ENCODE results near the gene EIF5.

DNA sequence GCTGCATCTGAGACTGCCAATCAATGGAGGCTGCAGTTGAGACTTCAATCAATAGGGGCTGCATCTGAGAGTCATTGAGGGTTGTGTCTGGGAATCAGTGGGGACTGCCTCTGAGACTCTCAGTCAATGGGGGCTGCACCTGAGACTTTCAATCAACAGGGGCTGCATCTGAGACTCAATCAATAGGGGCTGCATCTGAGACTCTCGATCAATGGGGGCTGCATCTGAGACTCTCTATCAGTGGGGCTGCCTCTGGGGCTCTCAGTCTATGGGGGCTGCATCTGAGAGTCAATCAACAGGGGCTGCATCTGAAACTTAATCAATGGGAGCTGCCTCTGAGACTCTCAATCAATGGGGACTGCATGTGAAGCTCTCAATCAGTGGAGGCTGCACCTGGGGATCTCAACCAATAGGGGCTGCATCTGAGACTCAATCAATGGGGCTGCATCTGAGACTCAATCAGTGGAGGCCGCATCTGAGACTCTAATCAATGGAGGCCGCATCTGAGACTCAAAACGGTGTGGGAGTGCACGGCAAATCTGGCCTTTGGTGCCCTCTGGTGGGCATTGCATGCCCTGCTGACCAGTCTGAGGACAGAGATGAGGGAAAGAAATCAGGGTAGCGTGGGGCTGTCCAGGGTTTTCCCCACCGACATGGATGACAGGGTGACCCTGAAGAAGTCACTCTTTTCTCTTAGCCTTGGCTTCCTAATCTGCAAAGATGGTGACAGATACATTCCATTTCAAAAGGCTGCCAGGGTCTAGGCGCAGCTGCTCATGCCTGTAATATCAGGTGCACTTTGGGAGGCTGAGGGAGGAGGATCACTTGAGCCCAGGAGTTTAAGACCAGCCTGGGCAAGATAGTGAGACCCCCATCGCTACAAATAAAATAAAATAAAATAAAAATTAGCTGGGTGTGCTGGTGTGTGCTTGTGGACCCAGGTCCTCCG, 41.3 kb upstream of the EIF5 start:
- TF ChIP-seq, protein P1, sequence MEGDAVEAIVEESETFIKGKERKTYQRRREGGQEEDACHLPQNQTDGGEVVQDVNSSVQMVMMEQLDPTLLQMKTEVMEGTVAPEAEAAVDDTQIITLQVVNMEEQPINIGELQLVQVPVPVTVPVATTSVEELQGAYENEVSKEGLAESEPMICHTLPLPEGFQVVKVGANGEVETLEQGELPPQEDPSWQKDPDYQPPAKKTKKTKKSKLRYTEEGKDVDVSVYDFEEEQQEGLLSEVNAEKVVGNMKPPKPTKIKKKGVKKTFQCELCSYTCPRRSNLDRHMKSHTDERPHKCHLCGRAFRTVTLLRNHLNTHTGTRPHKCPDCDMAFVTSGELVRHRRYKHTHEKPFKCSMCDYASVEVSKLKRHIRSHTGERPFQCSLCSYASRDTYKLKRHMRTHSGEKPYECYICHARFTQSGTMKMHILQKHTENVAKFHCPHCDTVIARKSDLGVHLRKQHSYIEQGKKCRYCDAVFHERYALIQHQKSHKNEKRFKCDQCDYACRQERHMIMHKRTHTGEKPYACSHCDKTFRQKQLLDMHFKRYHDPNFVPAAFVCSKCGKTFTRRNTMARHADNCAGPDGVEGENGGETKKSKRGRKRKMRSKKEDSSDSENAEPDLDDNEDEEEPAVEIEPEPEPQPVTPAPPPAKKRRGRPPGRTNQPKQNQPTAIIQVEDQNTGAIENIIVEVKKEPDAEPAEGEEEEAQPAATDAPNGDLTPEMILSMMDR (IDR thresholded peaks at IDR 0.05; ENCODE audit: low read depth, low read length), result peak; percentile 93
- TF ChIP-seq POLR2A (IDR thresholded peaks at IDR 0.05; ENCODE audit: extremely low read depth, insufficient read length), result no peak
